Measurements from ENCODE around the gene MYO1A.

GRCh38 chr12:56995201-56995929 is 54.6 kb downstream of the MYO1A start:
- TF ChIP-seq CTCF (conservative IDR thresholded peaks at IDR 0.05; ENCODE audit: low read length) (no peak), EZH2phosphoT487 (IDR thresholded peaks at IDR 0.05; ENCODE audit: borderline replicate concordance, low read depth, low read length) (no peak)

All from OCI-LY7 (cell line).